NCI-H1048 (cell line): ENCODE results near the gene ZNF525.
"Not testable (repeated sequence)": the region's sequence is repeated elsewhere in the genome, so short reads cannot be mapped to it uniquely, and the experiment has no call there.

Experiments
- DNase-seq: peaks from one replicate; lab custom pipeline; 2025; lab: John Stamatoyannopoulos, UW

Gene ZNF525

GRCh38 chr19:53395840-53396524, 30.5 kb downstream of the ZNF525 start:
- not testable (repeated sequence) for DNase-seq

GRCh38 chr19:53396525-53396868, 31.0 kb downstream of the ZNF525 start:
- no peak for DNase-seq

- DNase-seq = not testable (repeated sequence)
These were observed 32.4 kb downstream of the ZNF525 start for GRCh38 chr19:53397918-53398317.

- DNase-seq = no peak
These were observed 44.1 kb downstream of the ZNF525 start for GRCh38 chr19:53409505-53410204.

GRCh38 chr19:53420520-53421315, 55.2 kb downstream of the ZNF525 start:
- DNase-seq = not testable (repeated sequence)

GRCh38 chr19:53422551-53422950, 57.0 kb downstream of the ZNF525 start:
- no peak for DNase-seq

- DNase-seq = not testable (repeated sequence)
These were observed 57.6 kb downstream of the ZNF525 start for GRCh38 chr19:53423074-53423473.

- not testable (repeated sequence) for DNase-seq
These were observed 58.2 kb downstream of the ZNF525 start for GRCh38 chr19:53423680-53424079.

- no peak for DNase-seq
These were observed 59.6 kb downstream of the ZNF525 start for GRCh38 chr19:53424968-53425597.

GRCh38 chr19:53431399-53432087, 66.0 kb downstream of the ZNF525 start, which contains the start of gene ZNF761:
Gene ZNF761, plus strand, starts transcription at chr19:53431984. Its CDS starts 15,285 bp downstream, at chr19:53447269.
- peak; percentile 82 for DNase-seq

- no peak for DNase-seq
These were observed 66.7 kb downstream of the ZNF525 start for GRCh38 chr19:53432088-53432661.
